HG02678 (cell line): Measurements from ENCODE around the gene IER2.

Source experiments
- ATAC-seq: cut with Tn5 transposase; IDR thresholded peaks from one replicate; pipeline ENCODE4 v1.9.1; 2021; ENCODE audit warnings: mild to moderate bottlenecking, moderate library complexity; ENCODE audit not compliant: unreplicated experiment

IER2 gene

GRCh38 chr19:13118424-13119193 is 31.6 kb upstream of the IER2 start:
- ATAC-seq = no peak

DNA sequence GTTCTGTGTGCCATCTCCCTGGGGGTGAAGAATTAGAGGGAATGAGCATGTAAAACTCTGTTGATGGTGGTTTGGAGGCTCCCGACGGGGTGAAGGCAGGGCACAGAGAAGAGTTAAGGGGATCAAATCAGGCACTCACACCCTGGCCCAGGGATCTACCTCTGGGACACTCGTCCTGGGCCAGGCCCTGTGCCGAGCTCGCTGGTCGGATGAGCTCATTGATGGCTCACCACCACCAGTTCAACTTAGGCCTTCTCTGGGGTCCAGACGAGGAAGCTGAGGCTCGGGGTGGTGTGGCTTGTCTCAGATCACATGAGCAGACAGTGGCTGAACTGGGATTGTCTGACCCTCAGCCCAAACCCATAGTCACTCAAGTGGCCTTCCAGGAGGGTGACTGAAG is 30.6 kb upstream of the IER2 start:
- ATAC-seq = no peak

GRCh38 chr19:13120031-13120430 is 30.2 kb upstream of the IER2 start:
- ATAC-seq = no peak

GRCh38 chr19:13120817-13121216 is 29.4 kb upstream of the IER2 start:
- ATAC-seq = no peak

- ATAC-seq = no peak
These were observed 28.5 kb upstream of the IER2 start for GRCh38 chr19:13121551-13122274.

DNA sequence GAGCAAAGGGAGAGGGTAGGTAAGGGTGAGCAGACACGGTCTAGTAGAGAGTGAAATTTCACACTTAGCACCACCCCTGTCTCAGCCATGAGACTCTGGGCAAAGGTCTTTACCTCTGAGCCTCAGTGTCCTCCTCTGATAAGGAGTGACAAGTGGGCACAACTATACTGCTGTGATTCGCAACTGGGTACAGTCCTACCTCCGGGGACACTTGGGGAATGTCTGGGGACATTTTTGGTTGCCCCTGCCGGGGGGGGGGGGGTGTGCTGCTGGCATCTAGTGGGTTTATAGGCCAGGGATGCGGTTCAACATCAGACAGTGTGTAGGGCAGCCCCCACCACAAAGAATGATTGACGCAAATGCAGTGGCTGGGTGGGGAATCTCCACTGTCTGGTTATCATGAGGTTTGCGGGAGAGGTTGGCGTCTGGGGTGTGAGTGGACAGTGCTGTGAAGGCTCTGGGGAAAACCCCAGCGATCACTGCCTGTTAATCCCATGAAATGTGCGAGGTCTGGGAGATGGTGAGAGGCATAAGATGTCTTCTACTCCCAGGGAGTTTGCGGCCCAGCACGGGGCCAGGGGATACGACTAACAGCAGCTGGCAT is 27.8 kb upstream of the IER2 start:
- no peak for ATAC-seq

- no peak for ATAC-seq
These were observed 26.9 kb upstream of the IER2 start for GRCh38 chr19:13122980-13123957.

DNA sequence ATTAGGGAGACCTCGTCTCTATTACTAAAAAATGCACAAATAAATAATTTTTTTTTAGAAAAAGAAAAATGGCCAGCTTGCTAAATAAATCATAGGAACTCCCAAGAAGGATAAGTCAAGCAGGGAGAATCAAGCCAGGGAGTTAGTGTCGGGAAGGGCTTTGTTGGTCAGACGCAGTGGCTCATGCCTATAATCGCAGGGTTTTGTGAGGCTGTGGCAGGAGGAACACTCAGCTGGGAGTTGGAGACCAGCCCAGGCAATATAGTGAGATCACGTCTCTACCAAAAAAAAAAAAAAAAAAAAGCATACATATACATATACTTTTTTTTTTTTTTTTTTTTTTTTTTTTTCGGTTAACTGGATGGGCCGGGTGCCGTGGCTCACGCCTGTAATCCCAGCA is 23.2 kb upstream of the IER2 start:
- ATAC-seq = no peak

GRCh38 chr19:13127811-13128575 is 22.2 kb upstream of the IER2 start:
- ATAC-seq = no peak

GRCh38 chr19:13128583-13128982 is 21.6 kb upstream of the IER2 start:
- no peak for ATAC-seq

DNA sequence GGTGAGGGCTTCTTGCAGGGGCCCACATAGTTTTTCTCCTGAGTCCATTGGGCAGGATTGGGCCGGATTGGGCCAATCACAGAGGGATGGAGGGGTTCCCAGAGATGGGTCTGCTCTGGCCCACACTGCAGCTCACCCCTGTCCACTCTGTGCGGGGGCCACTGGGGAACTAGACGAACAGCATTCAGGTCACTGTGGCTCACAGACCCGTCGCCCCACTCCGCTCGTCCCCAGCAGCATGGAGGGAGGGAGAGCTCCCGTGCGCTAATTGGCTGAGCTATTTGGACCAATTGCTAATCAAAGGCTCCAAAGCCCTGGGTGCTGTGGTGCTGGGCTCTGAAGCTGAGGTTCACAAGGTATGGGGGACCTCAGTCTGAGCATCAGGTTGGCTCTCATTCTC is 20.8 kb upstream of the IER2 start:
- no peak for ATAC-seq

- no peak for ATAC-seq
These were observed 19.2 kb upstream of the IER2 start for GRCh38 chr19:13130886-13131490.

- no peak for ATAC-seq
These were observed 17.6 kb upstream of the IER2 start for GRCh38 chr19:13132471-13133180.

DNA sequence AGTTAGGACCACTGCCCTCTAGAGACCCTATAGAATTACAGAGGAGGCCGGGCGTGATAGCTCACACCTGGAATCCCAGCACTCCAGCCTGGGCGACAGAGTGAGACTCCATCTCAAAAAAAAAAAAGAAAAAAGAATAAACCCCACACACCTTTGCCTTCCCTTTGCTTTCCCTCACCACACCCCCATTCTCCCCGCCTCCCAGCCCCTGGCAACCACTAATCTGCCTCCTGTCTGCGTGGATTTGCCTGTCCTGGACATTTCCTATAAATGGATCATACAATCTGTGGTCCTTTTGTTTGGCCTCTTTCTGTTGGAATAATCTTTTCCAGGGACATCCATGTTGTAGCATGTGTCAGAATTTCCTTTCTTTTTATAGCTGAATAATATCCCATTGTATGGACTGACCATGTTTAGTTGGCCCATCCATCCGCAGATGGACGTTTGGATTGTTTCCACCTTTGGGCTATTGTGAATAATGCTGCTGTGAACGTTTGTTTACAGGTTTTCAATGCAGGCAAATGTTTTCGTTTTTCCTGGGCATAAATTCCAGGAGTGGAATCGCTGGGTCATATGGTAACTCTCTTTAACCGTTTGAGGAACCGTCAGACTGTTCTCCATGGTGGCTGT is 16.9 kb upstream of the IER2 start:
- no peak for ATAC-seq

DNA sequence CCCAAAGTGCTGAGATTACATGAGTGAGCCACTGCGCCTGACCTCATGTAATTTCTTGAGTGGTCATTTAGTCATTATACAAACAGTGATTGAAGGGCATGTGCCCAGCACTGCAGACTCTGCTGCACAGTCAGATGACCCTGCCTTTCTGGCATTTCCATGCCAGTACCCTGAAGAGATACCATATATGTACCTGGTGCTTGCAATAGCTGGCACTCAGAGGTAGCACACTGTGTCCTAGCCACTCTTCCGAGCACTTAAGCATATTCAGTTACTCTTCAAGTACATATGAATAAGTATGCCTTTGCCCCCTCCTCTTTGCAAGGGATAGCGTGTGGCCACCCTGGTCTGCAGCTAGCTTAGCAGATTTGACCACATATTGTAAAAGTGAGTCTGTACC is 15.6 kb upstream of the IER2 start:
- no peak for ATAC-seq

GRCh38 chr19:13135068-13136062 is 14.8 kb upstream of the IER2 start:
- no peak for ATAC-seq

DNA sequence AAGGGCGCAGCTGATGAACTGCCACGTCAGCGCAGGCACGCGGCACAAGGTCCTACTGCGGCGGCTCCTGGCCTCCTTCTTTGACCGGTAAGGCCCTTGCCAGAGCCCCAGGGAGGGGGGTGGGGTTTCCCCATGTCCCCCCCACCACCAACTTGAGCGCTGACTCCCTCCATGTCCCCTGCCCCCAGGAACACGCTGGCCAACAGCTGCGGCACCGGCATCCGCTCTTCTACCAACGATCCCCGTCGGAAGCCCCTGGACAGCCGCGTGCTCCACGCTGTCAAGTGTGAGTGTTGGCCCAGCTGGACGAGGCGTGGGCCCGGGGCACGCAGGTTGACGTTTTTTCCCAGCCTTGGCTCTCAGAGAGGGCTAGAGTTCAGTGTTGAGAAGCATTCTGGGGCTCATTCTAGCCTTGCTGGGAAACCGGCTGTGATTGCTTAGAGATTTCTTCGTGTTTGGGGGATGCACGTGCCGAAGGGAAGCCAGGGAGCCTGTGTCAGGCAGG is 12.9 kb upstream of the IER2 start:
- ATAC-seq = no peak
